ENCODE results near the gene RNF214. TPM values are rescaled to one million over a fixed set of nuclear protein-coding genes. Genes with fewer than 3 reads are reported as not detected.

Gene RNF214
- total and polyA plus RNA-seq, 2 of the 4 experiments (the other 2 are of a cell fraction): 7.9 to 14.8 TPM

DNA sequence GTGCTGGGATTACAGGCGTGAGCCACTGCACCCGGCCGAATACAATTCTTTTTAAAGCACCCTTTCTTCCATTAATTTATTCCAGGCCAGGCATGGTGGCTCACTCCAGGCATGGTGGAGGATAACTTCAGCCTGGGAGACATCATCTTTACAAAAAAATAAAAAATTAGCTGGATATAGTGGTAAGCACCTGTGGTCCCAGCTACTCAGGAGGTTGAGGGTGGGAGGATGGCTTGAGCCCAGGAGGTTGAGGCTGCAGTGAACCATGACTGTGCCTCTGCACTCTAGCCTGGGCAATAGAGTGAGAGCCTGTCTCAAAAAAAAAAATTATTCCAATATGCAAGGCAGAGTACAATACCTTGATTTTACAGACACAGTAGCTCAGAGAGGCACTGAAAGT, 21.9 kb upstream of the RNF214 start:
- H3K4me2 ChIP-seq (ENCODE audit: low read depth, low read length): no peak overlapping the region
- H3K4me3 ChIP-seq (ENCODE audit: insufficient read depth, low read depth, low read length): no peak overlapping the region
- intact Hi-C loops (cut with micrococcal nuclease): no loop called here
- H3K9me3 ChIP-seq (ENCODE audit: control insufficient read depth, insufficient read depth, low read length): no peaks in the 10 kb centered on the region
- H3K23ac ChIP-seq (ENCODE audit: low read depth, low read length): no peak overlapping the region
- ChIA-PET CTCF (interaction anchor here (1.6 kb wide), 1 partner anchor 10 kb away, joined by 3 read pairs; no protein-coding TSS in a partner anchor), POLR2A (ENCODE audit: unreplicated experiment) (no interaction called here)
- no peak overlapping the region for H4K91ac ChIP-seq (ENCODE audit: insufficient read depth, low read depth, low read length)
- H4K5ac ChIP-seq (ENCODE audit: low read depth, low read length): no peak overlapping the region
- no peak overlapping the region for H2BK15ac ChIP-seq (ENCODE audit: low read depth, low read length)
- H2BK5ac ChIP-seq (ENCODE audit: low read depth, low read length, poor library complexity, severe bottlenecking): no peak overlapping the region
- no peak overlapping the region for H2BK120ac ChIP-seq (ENCODE audit: low read depth, low read length)
- no peak overlapping the region for H4K8ac ChIP-seq (ENCODE audit: low read depth in 2 of 2, low read length in 2 of 2)
- no peaks in the 10 kb centered on the region for H3K9me1 ChIP-seq (ENCODE audit: insufficient read depth, low read length)
- H3K4me1 ChIP-seq (ENCODE audit: control insufficient read depth, insufficient read depth, low read length): no peaks in the 10 kb centered on the region; the same call in 1 of the 2 replicates
- no peak overlapping the region; the same call in 1 of the 2 replicates for H3K27ac ChIP-seq (ENCODE audit: insufficient read depth, low read length)
- ATAC-seq (ENCODE audit: low read depth) (no peak), DNase-seq (no peak)
- H2AK5ac ChIP-seq (ENCODE audit: low read depth, low read length): no peak overlapping the region
- H2AK9ac ChIP-seq (replicated peaks; ENCODE audit: low read depth, low read length, poor library complexity): no peak overlapping the region
- H2AFZ ChIP-seq (replicated peaks; ENCODE audit: low read length, poor library complexity): no peak overlapping the region
- H3K27me3 ChIP-seq (ENCODE audit: control insufficient read depth, insufficient read depth, low read length): no peaks in the 10 kb centered on the region
- dilution Hi-C loops (cut with HindIII; ENCODE audit: low sequenced_read_pairs, unreplicated experiment): no loop called here
- H3K18ac ChIP-seq (ENCODE audit: low read depth, low read length): no peak overlapping the region
- no CpG with 5 or more reads among the region's 3 CpGs for WGBS, 2 experiments (ENCODE audit: extremely low coverage in 2 of 2, insufficient read length in 1 of 2)
- H4K20me1 ChIP-seq (ENCODE audit: insufficient read depth, low read length): no peaks in the 10 kb centered on the region
- TF ChIP-seq, protein P1, sequence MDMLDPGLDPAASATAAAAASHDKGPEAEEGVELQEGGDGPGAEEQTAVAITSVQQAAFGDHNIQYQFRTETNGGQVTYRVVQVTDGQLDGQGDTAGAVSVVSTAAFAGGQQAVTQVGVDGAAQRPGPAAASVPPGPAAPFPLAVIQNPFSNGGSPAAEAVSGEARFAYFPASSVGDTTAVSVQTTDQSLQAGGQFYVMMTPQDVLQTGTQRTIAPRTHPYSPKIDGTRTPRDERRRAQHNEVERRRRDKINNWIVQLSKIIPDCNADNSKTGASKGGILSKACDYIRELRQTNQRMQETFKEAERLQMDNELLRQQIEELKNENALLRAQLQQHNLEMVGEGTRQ (IDR thresholded peaks at IDR 0.05; ENCODE audit: low read depth, low read length): no peak
- peak; percentile 33 for TF ChIP-seq POLR2A (IDR thresholded peaks at IDR 0.05; ENCODE audit: low read depth, low read length)
- H3K4ac ChIP-seq (ENCODE audit: low read depth, low read length): no peak overlapping the region
- no peak overlapping the region for H3K56ac ChIP-seq (ENCODE audit: extremely low read depth, insufficient read depth, low read length)
- peaks cover 0 to 9% of the 10 kb centered on the region in 2 experiments; a peak in 1 of 4 replicates for H3K79me1 ChIP-seq (ENCODE audit: low read depth in 1 of 2, low read length in 2 of 2)
- peaks cover 17% of the 10 kb centered on the region for H3K36me3 ChIP-seq (ENCODE audit: control insufficient read depth, insufficient read depth, low read length)
- in situ Hi-C loops (cut with MboI; ENCODE audit: low sequenced_read_pairs): no loop called here
- BruUV-seq (replicated peaks): no TSS peak
- H3K14ac ChIP-seq (replicated peaks; ENCODE audit: low read depth, low read length): no peak overlapping the region
- no peak overlapping the region for H2BK20ac ChIP-seq (ENCODE audit: low read depth, low read length)
- no peak overlapping the region for H3K9ac ChIP-seq (ENCODE audit: low read depth, low read length)
